Measurements from ENCODE around the gene HOXD10.
A peak's percentile ranks its signal among the peaks of the same experiment; 100 is the strongest.

The HOXD10 gene

GRCh38 chr2:176117823-176118371 is 1.3 kb downstream of the HOXD10 start:
- no peaks in the 10 kb centered on the region for H3K9me3 ChIP-seq (ENCODE audit: low read depth, low read length)

GRCh38 chr2:176118601-176119339 is 2.2 kb downstream of the HOXD10 start:
- H3K4me3 ChIP-seq: no peak overlapping the region
- no peak for DNase-seq (ENCODE audit: low read depth, low spot score)
- peaks cover 52% of the 10 kb centered on the region; the same call in 1 of the 2 replicates for H3K36me3 ChIP-seq (ENCODE audit: insufficient read depth, low read length)
- TF ChIP-seq POLR2AphosphoS5 (IDR thresholded peaks at IDR 0.05; ENCODE audit: borderline replicate concordance, low read depth, low read length) (no peak), FOXP2 (optimal IDR thresholded peaks at IDR 0.05; ENCODE audit: control extremely low read depth, extremely low read length, insufficient read depth) (no peak), EZH2 (IDR thresholded peaks at IDR 0.05) (no peak)
- H3K27ac ChIP-seq: peak overlapping the region; percentile 10; the same call in 1 of the 2 replicates
- H3K9ac ChIP-seq (ENCODE audit: insufficient read length): no peak overlapping the region
- no peaks in the 10 kb centered on the region for H3K9me3 ChIP-seq (ENCODE audit: low read depth, low read length)

More at GRCh38 chr2:176117823-176118371, 1.3 kb downstream of the HOXD10 start:
- DNase-seq (ENCODE audit: low read depth, low spot score): no peak
- Histone ChIP-seq H3K27ac (peak overlapping the region; percentile 10; the same call in 1 of the 2 replicates), H3K36me3 (ENCODE audit: insufficient read depth, low read length) (peaks cover 61% of the 10 kb centered on the region), H3K9ac (ENCODE audit: insufficient read length) (no peak overlapping the region), H3K4me3 (no peak overlapping the region)
- no peak for TF ChIP-seq POLR2AphosphoS5 (IDR thresholded peaks at IDR 0.05; ENCODE audit: borderline replicate concordance, low read depth, low read length)
- no peak for TF ChIP-seq EZH2 (IDR thresholded peaks at IDR 0.05)
- no peak for TF ChIP-seq FOXP2 (optimal IDR thresholded peaks at IDR 0.05; ENCODE audit: control extremely low read depth, extremely low read length, insufficient read depth)

GRCh38 chr2:176120364-176121189 is 4.0 kb downstream of the HOXD10 start:
- Histone ChIP-seq H3K9me3 (ENCODE audit: low read depth, low read length) (no peaks in the 10 kb centered on the region), H3K4me3 (no peak overlapping the region), H3K9ac (ENCODE audit: insufficient read length) (no peak overlapping the region), H3K27ac (peak overlapping the region; percentile 28; the same call in 1 of the 2 replicates), H3K36me3 (ENCODE audit: insufficient read depth, low read length) (peaks cover 41% of the 10 kb centered on the region; the same call in 1 of the 2 replicates)
- DNase-seq (ENCODE audit: low read depth, low spot score): no peak
- no peak for TF ChIP-seq POLR2AphosphoS5 (IDR thresholded peaks at IDR 0.05; ENCODE audit: borderline replicate concordance, low read depth, low read length)
- no peak for TF ChIP-seq EZH2 (IDR thresholded peaks at IDR 0.05)
- no peak for TF ChIP-seq FOXP2 (optimal IDR thresholded peaks at IDR 0.05; ENCODE audit: control extremely low read depth, extremely low read length, insufficient read depth)

GRCh38 chr2:176121190-176122051 is 4.8 kb downstream of the HOXD10 start:
- no peak for TF ChIP-seq FOXP2 (optimal IDR thresholded peaks at IDR 0.05; ENCODE audit: control extremely low read depth, extremely low read length, insufficient read depth)
- no peak for TF ChIP-seq EZH2 (IDR thresholded peaks at IDR 0.05)
- no peak for TF ChIP-seq POLR2AphosphoS5 (IDR thresholded peaks at IDR 0.05; ENCODE audit: borderline replicate concordance, low read depth, low read length)
- H3K9me3 ChIP-seq (ENCODE audit: low read depth, low read length): no peaks in the 10 kb centered on the region
- 0 out of 2 replicates have a peak overlapping the region, but pooled peaks have one; percentile 28 for H3K27ac ChIP-seq
- H3K4me3 ChIP-seq: peak overlapping the region; percentile 93
- no peak for DNase-seq (ENCODE audit: low read depth, low spot score)
- no peak overlapping the region for H3K9ac ChIP-seq (ENCODE audit: insufficient read length)
- H3K36me3 ChIP-seq (ENCODE audit: insufficient read depth, low read length): peaks cover 33% of the 10 kb centered on the region; the same call in 1 of the 2 replicates

- Histone ChIP-seq H3K27ac (no peak overlapping the region), H3K9me3 (ENCODE audit: low read depth, low read length) (no peaks in the 10 kb centered on the region), H3K36me3 (ENCODE audit: insufficient read depth, low read length) (peaks cover 25% of the 10 kb centered on the region; the same call in 1 of the 2 replicates), H3K4me3 (peak overlapping the region; percentile 93), H3K9ac (ENCODE audit: insufficient read length) (peak overlapping the region; percentile 84)
- TF ChIP-seq FOXP2 (optimal IDR thresholded peaks at IDR 0.05; ENCODE audit: control extremely low read depth, extremely low read length, insufficient read depth) (no peak), POLR2AphosphoS5 (IDR thresholded peaks at IDR 0.05; ENCODE audit: borderline replicate concordance, low read depth, low read length) (no peak), EZH2 (IDR thresholded peaks at IDR 0.05) (no peak)
- DNase-seq (ENCODE audit: low read depth, low spot score): no peak
Measured at GRCh38 chr2:176122052-176122682, 5.6 kb downstream of the HOXD10 start.

GRCh38 chr2:176122683-176123410 is 6.3 kb downstream of the HOXD10 start, which contains the start of gene HOXD9:
Gene HOXD9, plus strand, starts transcription at chr2:176122719. Its CDS starts 50 bp downstream, at chr2:176122769.
- Histone ChIP-seq H3K27ac (no peak within 1 kb of the TSS), H3K4me3 (peak within 1 kb of the TSS; percentile 93), H3K9ac (ENCODE audit: insufficient read length) (peak within 1 kb of the TSS; percentile 84), H3K9me3 (ENCODE audit: low read depth, low read length) (no peaks in the 10 kb centered on the region), H3K36me3 (ENCODE audit: insufficient read depth, low read length) (peaks cover 18% of the 10 kb centered on the region; the same call in 1 of the 2 replicates)
- peak; percentile 54 for TF ChIP-seq POLR2AphosphoS5 (IDR thresholded peaks at IDR 0.05; ENCODE audit: borderline replicate concordance, low read depth, low read length)
- TF ChIP-seq FOXP2 (optimal IDR thresholded peaks at IDR 0.05; ENCODE audit: control extremely low read depth, extremely low read length, insufficient read depth): no peak
- DNase-seq (ENCODE audit: low read depth, low spot score): no peak

All from SK-N-MC (cell line).